Adipose tissue (tissue), 3 donors: Measurements from ENCODE around the gene RDX. TPM values are rescaled to one million over a fixed set of nuclear protein-coding genes. Genes with fewer than 3 reads are reported as not detected.

ENCODE experiments used
- H3K27ac ChIP-seq: one replicate; pipeline ENCODE4 v1.5.1; 2013; ENCODE audit warnings: low read depth, low read length
- WGBS, 3 donors: extraction: QIAGEN DNeasy Blood & Tissue Kit; methylation state at CpG; one replicate each; pipeline ENCODE4 v1.1.7; 2013; 5-methylcytosine and 5-hydroxymethylcytosine counted together
- polyA plus RNA-seq, 3 donors: library from polyadenylated mRNA; stranded (reverse); fragments of 200-250 nt; gene quantifications; one replicate each; pipeline ENCODE4 v1.2.3, GENCODE V29; 2013
- donor health status: healthy with polysubstance abuse.
- donor health status: Bipolar disorder and iron deficiency.
- donor health status: healthy.

Gene RDX
- 10 to 100 TPM; 17.7 to 36.8 (median 36.6) TPM for polyA plus RNA-seq

GRCh38 chr11:110296226-110297075 lies at the start of gene RDX:
Gene RDX (minus strand): TSS chr11:110296614. CDS start chr11:110279692, 16,922 bp downstream.
- H3K27ac ChIP-seq, result no peak within 1 kb of the TSS
- 0 to 1% (median 0%) methylated on average over 82 to 108 of the region's 113 CpGs for WGBS, 3 donors

- no peak overlapping the region for H3K27ac ChIP-seq
- WGBS, 3 donors, result 38 to 58% (median 52%) methylated on average over 3 of the region's 3 CpGs
These were observed 49.3 kb upstream of the RDX start for GRCh38 chr11:110345743-110346142.

GRCh38 chr11:110340436-110340835 lies 44.0 kb upstream of the RDX start:
- WGBS, 3 donors, result 55 to 68% (median 61%) methylated on average over 2 of the region's 2 CpGs
- no peak overlapping the region for H3K27ac ChIP-seq

- 78 to 84% (median 81%) methylated on average over 3 of the region's 3 CpGs for WGBS, 3 donors
- no peak overlapping the region for H3K27ac ChIP-seq
These were observed 43.2 kb upstream of the RDX start for GRCh38 chr11:110339456-110340250.

- no peak overlapping the region for H3K27ac ChIP-seq
- 76 to 86% (median 77%) methylated on average over 5 of the region's 5 CpGs for WGBS, 3 donors
These were observed 42.3 kb upstream of the RDX start for GRCh38 chr11:110338684-110339083.

GRCh38 chr11:110337570-110338193 lies 41.3 kb upstream of the RDX start:
- H3K27ac ChIP-seq, result no peak overlapping the region
- 59 to 80% (median 73%) methylated on average over 4 of the region's 4 CpGs for WGBS, 3 donors

- WGBS, 3 donors, result 70 to 83% (median 70%) methylated on average over 3 of the region's 3 CpGs
- H3K27ac ChIP-seq, result no peak overlapping the region
These were observed 39.6 kb upstream of the RDX start for GRCh38 chr11:110336054-110336453.

- no peak overlapping the region for H3K27ac ChIP-seq
- WGBS, 3 donors, result 90 to 97% (median 96%) methylated on average over 4 of the region's 4 CpGs
These were observed 38.9 kb upstream of the RDX start for GRCh38 chr11:110335358-110335757.

- H3K27ac ChIP-seq, result no peak overlapping the region
- 40 to 51% (median 48%) methylated on average over 1 of the region's 1 CpG for WGBS, 3 donors
These were observed 35.2 kb upstream of the RDX start for GRCh38 chr11:110331626-110332025.

- 88 to 92% (median 91%) methylated on average over 1 of the region's 1 CpG for WGBS, 3 donors
- H3K27ac ChIP-seq, result no peak overlapping the region
These were observed 33.0 kb upstream of the RDX start for GRCh38 chr11:110329445-110329844.

- 80 to 88% (median 87%) methylated on average over 3 of the region's 3 CpGs for WGBS, 3 donors
- H3K27ac ChIP-seq, result no peak overlapping the region
These were observed 31.1 kb upstream of the RDX start for GRCh38 chr11:110327508-110327907.

- WGBS, 3 donors, result 90 to 93% (median 92%) methylated on average over 4 of the region's 4 CpGs
These were observed 27.4 kb upstream of the RDX start for GRCh38 chr11:110323786-110324185.

GRCh38 chr11:110319501-110319900 lies 23.1 kb upstream of the RDX start:
- 55 to 74% (median 69%) methylated on average over 3 of the region's 3 CpGs for WGBS, 3 donors
- H3K27ac ChIP-seq, result no peak overlapping the region

More at GRCh38 chr11:110323786-110324185, 27.4 kb upstream of the RDX start:
- H3K27ac ChIP-seq, result no peak overlapping the region

GRCh38 chr11:110318638-110319404 lies 22.4 kb upstream of the RDX start:
- no peak overlapping the region for H3K27ac ChIP-seq
- WGBS, 3 donors, result 68 to 93% (median 76%) methylated on average over 1 of the region's 1 CpG

GRCh38 chr11:110317516-110317932 lies 21.1 kb upstream of the RDX start:
- no peak overlapping the region for H3K27ac ChIP-seq
- 19 to 37% (median 24%) methylated on average over 3 of the region's 3 CpGs for WGBS, 3 donors

- H3K27ac ChIP-seq, result no peak overlapping the region
- 93 to 95% (median 93%) methylated on average over 9 of the region's 9 CpGs for WGBS, 3 donors
These were observed 18.1 kb upstream of the RDX start for GRCh38 chr11:110314366-110315095.

GRCh38 chr11:110312670-110313069 lies 16.3 kb upstream of the RDX start:
- H3K27ac ChIP-seq, result no peak overlapping the region
